SK-N-SH (cell line): ENCODE data around the gene AKT1S1. TPM values are rescaled to one million over a fixed set of nuclear protein-coding genes. Genes with fewer than 3 reads are reported as not detected.
A peak's percentile ranks its signal among the peaks of the same experiment; 100 is the strongest.
"Not testable (repeated sequence)": the region's sequence is repeated elsewhere in the genome, so short reads cannot be mapped to it uniquely, and the experiment has no call there.

ENCODE experiments used
- CTCF ChIA-PET: fragments of 300-600, 350-600 bp; formaldehyde crosslinking; extraction: SDS; loops from one replicate; lab custom pipeline; 2021; lab: Yijun Ruan, JAX
- POLR2A ChIA-PET: fragments of 350-600 bp; sonication (Branson Sonifier 250); formaldehyde crosslinking; extraction: SDS; loops from one replicate; lab custom pipeline; 2020; ENCODE audit warnings: antibody characterized with exemption, inconsistent platforms; lab: Yijun Ruan, JAX
- DNase-seq: peaks from one replicate; pipeline ENCODE4 v3.0.0; 2012
- H2AFZ ChIP-seq: fragments of 200-600 bp; sonication (generic); 2 replicates; pipeline ENCODE4 v1.8.1; 2016; ENCODE audit warnings: antibody characterized with exemption, mild to moderate bottlenecking, low read depth
- H3F3A ChIP-seq: fragments of 200-600 bp; sonication (generic); replicated peaks from 2 replicates; pipeline ENCODE3; 2016; ENCODE audit warnings: antibody characterized with exemption, mild to moderate bottlenecking; ENCODE audit not compliant: insufficient read depth
- H3K27ac ChIP-seq, 2 experiments: fragments of 200-500 bp in 1 of 2; fragments of 200-600 bp in 1 of 2; sonication (Bioruptor generic) in 1 of 2; sonication (generic), shearing (Covaris generic) in 1 of 2; 2 replicates each; pipeline versions ENCODE4 v1.5.1 to v1.6.1; 2014 to 2016; ENCODE audit warnings: low read depth in 2 of 2, inconsistent platforms in 1 of 2, low read length in 1 of 2, mild to moderate bottlenecking in 1 of 2, mixed read lengths in 1 of 2
- H3K27me3 ChIP-seq: fragments of 200-600 bp; sonication (generic), shearing (Covaris generic); 2 replicates; pipeline ENCODE4 v1.6.1; 2016; ENCODE audit warnings: mixed run types; ENCODE audit not compliant: insufficient read depth
- H3K36me3 ChIP-seq, 2 experiments: fragments of 200-500 bp in 1 of 2; fragments of 200-600 bp in 1 of 2; sonication (Bioruptor generic) in 1 of 2; sonication (generic) in 1 of 2; replicated peaks in 1 of 2; 2 replicates each; pipeline versions ENCODE3 to v1.5.1; 2014 to 2016; ENCODE audit warnings: low read length in 1 of 2, mild to moderate bottlenecking in 1 of 2; ENCODE audit not compliant: insufficient read depth in 2 of 2, control insufficient read depth in 1 of 2
- H3K4me1 ChIP-seq, 2 experiments: fragments of 200-500 bp in 1 of 2; fragments of 200-600 bp in 1 of 2; sonication (Bioruptor generic) in 1 of 2; sonication (generic), shearing (Covaris generic) in 1 of 2; 2 replicates each; pipeline versions ENCODE4 v1.5.1 to v1.6.1; 2014 to 2016; ENCODE audit warnings: low read depth in 1 of 2, low read length in 1 of 2, mixed run types in 1 of 2; ENCODE audit not compliant: insufficient read depth in 2 of 2, control insufficient read depth in 1 of 2
- H3K4me2 ChIP-seq: fragments of 200-600 bp; sonication (generic), shearing (Covaris generic); 2 replicates; pipeline ENCODE4 v1.6.1; 2017; ENCODE audit warnings: mixed run types
- H3K4me3 ChIP-seq, 2 experiments: fragments of 200-500 bp in 1 of 2; fragments of 200-600 bp in 1 of 2; sonication (Bioruptor generic) in 1 of 2; sonication (generic), shearing (Covaris generic) in 1 of 2; 2 replicates each; pipeline versions ENCODE4 v1.5.1 to v1.8.1; 2014 to 2016; ENCODE audit warnings: low read depth in 2 of 2, inconsistent platforms in 1 of 2, low read length in 1 of 2, mild to moderate bottlenecking in 1 of 2, mixed read lengths in 1 of 2, moderate library complexity in 1 of 2
- H3K79me2 ChIP-seq: fragments of 200-600 bp; sonication (generic); 2 replicates; pipeline ENCODE4 v1.8.1; 2017; ENCODE audit warnings: mild to moderate bottlenecking; ENCODE audit not compliant: insufficient read depth
- H3K9ac ChIP-seq: fragments of 200-600 bp; sonication (generic); 2 replicates; pipeline ENCODE4 v1.6.1; 2017; ENCODE audit warnings: mixed run types
- H3K9me2 ChIP-seq: fragments of 200-600 bp; sonication (generic); 2 replicates; pipeline ENCODE4 v1.6.1; 2017; ENCODE audit warnings: mixed run types
- H3K9me3 ChIP-seq: fragments of 200-600 bp; sonication (generic); 2 replicates; pipeline ENCODE4 v1.6.1; 2017; ENCODE audit warnings: mixed run types, mild to moderate bottlenecking, moderate library complexity
- H4K20me1 ChIP-seq: fragments of 200-600 bp; sonication (generic); 2 replicates; pipeline ENCODE4 v1.6.1; 2017; ENCODE audit warnings: mild to moderate bottlenecking, mixed run types; ENCODE audit not compliant: insufficient read depth
- GATA2 ChIP-seq: sonication (generic); formaldehyde crosslinking; IDR thresholded peaks from 2 replicates; pipeline ENCODE4 v1.5.0; 2020; ENCODE audit warnings: mild to moderate bottlenecking, missing genetic modification reagents
- MEF2A ChIP-seq: IDR thresholded peaks from 2 replicates; pipeline ENCODE4 v1.4.0; 2012; ENCODE audit warnings: low read depth, borderline replicate concordance
- NFIC ChIP-seq: IDR thresholded peaks from 2 replicates; pipeline ENCODE4 v1.4.0; 2012; ENCODE audit warnings: borderline replicate concordance
- NRF1 ChIP-seq: IDR thresholded peaks from 2 replicates; pipeline ENCODE4 v1.6.1; 2012; ENCODE audit warnings: low read depth, mild to moderate bottlenecking, low read length
- TCF12 ChIP-seq: IDR thresholded peaks from 2 replicates; pipeline ENCODE4 v1.4.0; 2012
- WGBS: methylation state at CpG from one replicate; pipeline ENCODE4 v1.1.6; 2017; ENCODE audit warnings: low lambda C conversion rate; 5-methylcytosine and 5-hydroxymethylcytosine counted together
- polyA plus RNA-seq, 3 experiments: library from polyadenylated mRNA; depleted of rRNA; stranded (reverse); fragments of >200 nt; gene quantifications; 2 replicates each; pipeline ENCODE4 v1.2.3, GENCODE V29; 2012
- small RNA-seq, 7 experiments: library from RNA; depleted of rRNA; stranded (forward); fragments of <200 nt; gene quantifications; one replicate each; pipeline ENCODE3, GENCODE V24; 2012

AKT1S1 gene
- polyA plus RNA-seq, 1 of the 3 experiments (the other 2 are of a cell fraction) = 63.7 TPM

DNA sequence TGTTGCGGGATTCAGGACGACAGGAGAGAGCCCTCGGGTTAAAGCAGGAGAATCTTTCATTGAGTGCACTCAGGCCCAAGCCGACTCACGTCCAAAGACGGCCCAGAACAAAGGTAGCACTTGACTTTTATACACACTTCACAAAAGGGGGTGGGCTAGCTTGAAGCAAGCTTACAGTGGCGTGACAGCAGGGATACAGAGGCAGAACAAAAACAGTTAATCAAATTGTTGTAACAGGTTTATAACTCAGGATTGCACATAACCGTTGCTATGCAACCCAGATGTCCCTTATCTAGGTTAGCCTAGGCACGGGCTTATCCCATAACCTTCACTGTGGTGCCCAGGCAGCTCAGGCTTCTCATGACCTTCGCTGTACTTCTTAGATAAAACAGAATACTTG, 57.0 kb downstream of the AKT1S1 start:
- ChIA-PET CTCF (interaction anchor here (1.1 kb wide), 1 partner anchor 33 kb away, joined by 3 read pairs; no protein-coding TSS in a partner anchor), POLR2A (interaction anchor here (1.8 kb wide), 1 partner anchor 30 kb away, joined by 4 read pairs; no protein-coding TSS in a partner anchor)
- no peak overlapping the region for H3K27ac ChIP-seq
- no peak for DNase-seq
- H3K36me3 ChIP-seq = peaks cover 0 to 13% of the 10 kb centered on the region in 2 experiments
- H2AFZ ChIP-seq = no peak overlapping the region
- no peak for TF ChIP-seq GATA2 (CRISPR knock-in tag)
- TF ChIP-seq TCF12 = no peak
- TF ChIP-seq NFIC = no peak
- no peak for TF ChIP-seq MEF2A
- TF ChIP-seq NRF1 = no peak
- no peak overlapping the region for H3K9ac ChIP-seq
- H3F3A ChIP-seq = peaks cover 9% of the 10 kb centered on the region
- no peak overlapping the region; the same call in 1 of the 2 replicates for H3K4me2 ChIP-seq
- peaks cover 69% of the 10 kb centered on the region for H3K79me2 ChIP-seq
- no peak overlapping the region; a peak in 1 of 4 replicates for H3K4me3 ChIP-seq
- 90% methylated on average over 10 of the region's 10 CpGs for WGBS
- no peaks in the 10 kb centered on the region for H3K9me3 ChIP-seq
- peaks cover 0 to 18% of the 10 kb centered on the region in 2 experiments; a peak in 2 of 4 replicates for H3K4me1 ChIP-seq
- H3K9me2 ChIP-seq = no peaks in the 10 kb centered on the region
- no peaks in the 10 kb centered on the region for H3K27me3 ChIP-seq
- H4K20me1 ChIP-seq = no peaks in the 10 kb centered on the region

DNA sequence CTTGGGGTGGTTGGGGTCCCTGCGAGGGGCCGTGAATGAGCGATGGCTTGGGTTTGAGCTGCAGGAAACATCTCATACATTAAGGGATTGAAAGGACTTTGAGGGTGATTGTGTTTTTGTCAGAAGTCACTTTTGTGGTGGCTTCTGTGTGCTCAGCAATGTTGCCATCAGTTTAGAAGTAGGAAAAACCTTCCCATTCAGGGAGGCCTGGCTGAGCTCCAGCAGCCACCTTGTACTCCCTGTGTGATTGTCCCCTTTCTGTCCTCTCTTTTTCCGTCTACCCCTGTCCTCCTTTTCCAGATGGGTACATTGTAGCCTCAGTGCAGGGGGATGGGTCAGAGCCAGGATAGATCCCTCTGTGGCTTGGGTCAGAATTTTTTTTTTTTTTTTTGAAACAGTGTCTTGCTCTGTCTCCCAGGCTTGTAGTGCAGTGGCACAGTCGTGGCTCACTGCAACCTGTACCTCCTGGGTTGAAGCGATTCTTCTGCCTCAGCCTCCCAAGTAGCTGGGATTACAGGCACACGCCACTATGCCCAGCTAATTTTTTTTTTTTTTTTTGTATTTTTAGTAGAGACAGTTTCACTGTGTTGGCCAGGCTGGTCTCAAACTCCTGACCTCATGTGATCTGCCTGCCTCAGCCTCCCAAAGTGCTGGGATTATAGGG, 57.6 kb downstream of the AKT1S1 start:
- WGBS = 91% methylated on average over 7 of the region's 7 CpGs
- CTCF ChIA-PET = interaction anchor here (0.9 to 1.2 kb wide), 6 partner anchors 15 to 198 kb away, joined by 3 to 4 read pairs (median 3); partner anchors contain the start of gene PTOV1
- peaks cover 65% of the 10 kb centered on the region for H3K79me2 ChIP-seq
- H3K4me2 ChIP-seq = peak overlapping the region; percentile 97
- H3K27ac ChIP-seq, H4K20me1 ChIP-seq, H2AFZ ChIP-seq, H3K9me3 ChIP-seq, H3K9me2 ChIP-seq, H3K27me3 ChIP-seq, DNase-seq: not testable (repeated sequence)
- H3K4me1 ChIP-seq = peaks cover 0 to 18% of the 10 kb centered on the region in 2 experiments; a peak in 2 of 4 replicates
- peak overlapping the region; percentile 72 to 90 for H3K4me3 ChIP-seq
- peaks cover 0 to 13% of the 10 kb centered on the region in 2 experiments for H3K36me3 ChIP-seq
- POLR2A ChIA-PET = interaction anchor here (0.6 to 1.8 kb wide), 2 partner anchors 31 to 46 kb away, joined by 3 to 4 read pairs; no protein-coding TSS in a partner anchor
- peaks cover 12% of the 10 kb centered on the region for H3F3A ChIP-seq
- H3K9ac ChIP-seq = peak overlapping the region; percentile 98

Small RNA genes within 50 kb of the gene (small RNA-seq; reads per million reads assigned to genes)
- gene MIR4749 = 0 reads per million in 7 experiments

Other genes with a start within 250 kb of the AKT1S1 start
- gene RRAS, start 237.2 kb downstream of the AKT1S1 start, polyA plus RNA-seq (2012; rRNA removed) = 113 and 141 TPM in 2 replicates
- 5.5 and 9.5 TPM in 2 replicates for gene SCAF1, start 235.1 kb downstream of the AKT1S1 start, polyA plus RNA-seq (2012; rRNA removed)
- gene IRF3, start 211.5 kb downstream of the AKT1S1 start, polyA plus RNA-seq (2012; rRNA removed) = 85.9 and 112 TPM in 2 replicates
- gene BCL2L12, start 211.4 kb downstream of the AKT1S1 start, polyA plus RNA-seq (2012; rRNA removed) = 20.3 and 27.9 TPM in 2 replicates
- 774 and 789 TPM in 2 replicates for gene PRMT1, start 200.1 kb downstream of the AKT1S1 start, polyA plus RNA-seq (2012; rRNA removed)
- 1.3 TPM in 2 replicates for gene ADM5, start 187.8 kb downstream of the AKT1S1 start, polyA plus RNA-seq (2012; rRNA removed)
- gene CPT1C, start 186.2 kb downstream of the AKT1S1 start, polyA plus RNA-seq (2012; rRNA removed) = 118 and 139 TPM in 2 replicates
- not detected in 2 replicates for gene TSKS, start 114.0 kb downstream of the AKT1S1 start, polyA plus RNA-seq (2012; rRNA removed)
- gene AP2A1, start 110.4 kb downstream of the AKT1S1 start, polyA plus RNA-seq (2012; rRNA removed) = 59.6 and 74.8 TPM in 2 replicates
- gene FUZ, start 64.1 kb downstream of the AKT1S1 start, polyA plus RNA-seq (2012; rRNA removed) = 23.7 and 29.9 TPM in 2 replicates
- 15.7 and 30.2 TPM in 2 replicates for gene MED25, start 59.1 kb downstream of the AKT1S1 start, polyA plus RNA-seq (2012; rRNA removed)
- gene PTOV1, start 26.2 kb downstream of the AKT1S1 start, polyA plus RNA-seq (2012; rRNA removed) = 56.1 and 95.0 TPM in 2 replicates
- 45.5 and 52.0 TPM in 2 replicates for gene PNKP, start 9.8 kb downstream of the AKT1S1 start, polyA plus RNA-seq (2012; rRNA removed)
- gene TBC1D17, start 347 bp upstream of the AKT1S1 start, polyA plus RNA-seq (2012; rRNA removed) = 27.3 and 28.3 TPM in 2 replicates
- 0.35 and 0.50 TPM in 2 replicates for gene IL4I1, start 19.5 kb upstream of the AKT1S1 start, polyA plus RNA-seq (2012; rRNA removed)
- 11.1 and 11.7 TPM in 2 replicates for gene ATF5, start 51.9 kb upstream of the AKT1S1 start, polyA plus RNA-seq (2012; rRNA removed)
- 14.6 and 16.2 TPM in 2 replicates for gene NUP62, start 52.1 kb upstream of the AKT1S1 start, polyA plus RNA-seq (2012; rRNA removed)
- gene SIGLEC11, start 83.8 kb upstream of the AKT1S1 start, polyA plus RNA-seq (2012; rRNA removed) = not detected in 2 replicates
- 30.3 and 33.5 TPM in 2 replicates for gene VRK3, start 148.0 kb upstream of the AKT1S1 start, polyA plus RNA-seq (2012; rRNA removed)
- gene ZNF473, start 148.7 kb upstream of the AKT1S1 start, polyA plus RNA-seq (2012; rRNA removed) = 5.4 and 5.9 TPM in 2 replicates